HG02852 (cell line): Measurements from ENCODE around the gene ALG13.
"Not testable (repeated sequence)": the region's sequence is repeated elsewhere in the genome, so short reads cannot be mapped to it uniquely, and the experiment has no call there.

Source experiments
- ATAC-seq: cut with Tn5 transposase; IDR thresholded peaks from one replicate; pipeline ENCODE4 v1.9.1; 2021; ENCODE audit warnings: mild to moderate bottlenecking, moderate library complexity; ENCODE audit not compliant: unreplicated experiment

Gene ALG13

GRCh38 chrX:111756486-111756885 lies 75.5 kb downstream of the ALG13 start:
- no peak for ATAC-seq

- no peak for ATAC-seq
Measured at GRCh38 chrX:111759686-111760085, 78.7 kb downstream of the ALG13 start.

GRCh38 chrX:111761578-111762135 lies 80.7 kb downstream of the ALG13 start:
- no peak for ATAC-seq

- ATAC-seq: no peak
Measured at GRCh38 chrX:111778591-111778990, 97.6 kb downstream of the ALG13 start.

GRCh38 chrX:111779582-111779981 lies 98.6 kb downstream of the ALG13 start:
- no peak for ATAC-seq

GRCh38 chrX:111784667-111785066 lies 103.7 kb downstream of the ALG13 start:
- ATAC-seq: no peak

DNA sequence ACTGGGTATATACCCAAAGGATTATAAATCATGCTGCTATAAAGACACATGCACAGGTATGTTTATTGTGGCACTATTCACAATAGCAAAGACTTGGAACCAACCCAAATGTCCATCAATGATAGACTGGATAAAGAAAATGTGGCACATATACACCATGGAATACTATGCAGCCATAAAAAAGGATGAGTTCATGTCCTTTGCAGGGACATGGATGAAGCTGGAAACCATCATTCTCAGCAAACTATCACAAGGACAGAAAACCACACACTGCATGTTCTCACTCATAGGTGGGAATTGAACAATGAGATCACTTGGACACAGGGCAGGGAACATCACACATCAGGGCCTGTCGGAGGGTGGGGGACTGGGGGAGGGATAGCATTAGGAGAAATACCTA lies 109.1 kb downstream of the ALG13 start:
- ATAC-seq: not testable (repeated sequence)
